Measurements from ENCODE around the gene NEO1. TPM values are rescaled to one million over a fixed set of nuclear protein-coding genes. Genes with fewer than 3 reads are reported as not detected.

The NEO1 gene
- total RNA-seq, 1 donor from 2014 or later: 37.8 TPM

DNA sequence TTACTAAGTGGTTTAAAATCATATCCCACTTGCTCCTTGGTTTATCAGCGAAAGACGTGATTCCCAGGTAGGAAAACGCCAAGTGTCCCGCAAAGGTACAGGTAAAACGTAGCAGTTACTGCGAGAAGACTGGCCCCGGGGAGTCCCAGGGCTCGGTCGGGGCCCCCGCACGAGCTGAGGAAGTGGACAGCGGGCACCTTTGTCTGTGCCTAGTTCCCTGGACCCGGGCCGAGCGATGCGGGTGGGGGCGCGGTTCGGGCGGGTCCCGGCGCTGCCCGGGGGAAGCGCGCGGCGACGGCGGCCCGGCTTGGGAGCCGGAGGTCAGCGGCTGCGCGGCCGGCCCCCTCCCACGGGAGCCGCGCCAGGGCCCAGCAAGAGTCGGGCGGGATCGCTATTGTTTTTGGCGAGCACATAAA, 864 bp upstream of the NEO1 start:
- peak overlapping the region; percentile 91 for H3K27ac ChIP-seq
- H3K9me3 ChIP-seq: no peaks in the 10 kb centered on the region
- TF ChIP-seq, protein P1, sequence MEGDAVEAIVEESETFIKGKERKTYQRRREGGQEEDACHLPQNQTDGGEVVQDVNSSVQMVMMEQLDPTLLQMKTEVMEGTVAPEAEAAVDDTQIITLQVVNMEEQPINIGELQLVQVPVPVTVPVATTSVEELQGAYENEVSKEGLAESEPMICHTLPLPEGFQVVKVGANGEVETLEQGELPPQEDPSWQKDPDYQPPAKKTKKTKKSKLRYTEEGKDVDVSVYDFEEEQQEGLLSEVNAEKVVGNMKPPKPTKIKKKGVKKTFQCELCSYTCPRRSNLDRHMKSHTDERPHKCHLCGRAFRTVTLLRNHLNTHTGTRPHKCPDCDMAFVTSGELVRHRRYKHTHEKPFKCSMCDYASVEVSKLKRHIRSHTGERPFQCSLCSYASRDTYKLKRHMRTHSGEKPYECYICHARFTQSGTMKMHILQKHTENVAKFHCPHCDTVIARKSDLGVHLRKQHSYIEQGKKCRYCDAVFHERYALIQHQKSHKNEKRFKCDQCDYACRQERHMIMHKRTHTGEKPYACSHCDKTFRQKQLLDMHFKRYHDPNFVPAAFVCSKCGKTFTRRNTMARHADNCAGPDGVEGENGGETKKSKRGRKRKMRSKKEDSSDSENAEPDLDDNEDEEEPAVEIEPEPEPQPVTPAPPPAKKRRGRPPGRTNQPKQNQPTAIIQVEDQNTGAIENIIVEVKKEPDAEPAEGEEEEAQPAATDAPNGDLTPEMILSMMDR (IDR thresholded peaks at IDR 0.05): no peak
- H3K4me1 ChIP-seq: peaks cover 26% of the 10 kb centered on the region
- no peaks in the 10 kb centered on the region for H3K27me3 ChIP-seq (ENCODE audit: low read depth)
- peak overlapping the region; percentile 72 for H3K4me3 ChIP-seq
- DNase-seq: peak; percentile 67
- no peaks in the 10 kb centered on the region for H3K36me3 ChIP-seq
- ATAC-seq: peak; percentile 57 to 72
- intact Hi-C loops (cut with DNase I): no loop called here

GRCh38 chr15:73052653-73053397, 562 bp downstream of the NEO1 start:
- H3K4me1 ChIP-seq: peaks cover 26% of the 10 kb centered on the region
- H3K27ac ChIP-seq: peak overlapping the region; percentile 71
- peak overlapping the region; percentile 72 for H3K4me3 ChIP-seq
- no peaks in the 10 kb centered on the region for H3K9me3 ChIP-seq
- TF ChIP-seq, protein P1 (IDR thresholded peaks at IDR 0.05): peak; percentile 42
- H3K27me3 ChIP-seq (ENCODE audit: low read depth): no peaks in the 10 kb centered on the region
- DNase-seq (peak; percentile 49), ATAC-seq (peak; percentile 64 to 65)
- intact Hi-C loops (cut with DNase I): no loop called here
- no peaks in the 10 kb centered on the region for H3K36me3 ChIP-seq

DNA sequence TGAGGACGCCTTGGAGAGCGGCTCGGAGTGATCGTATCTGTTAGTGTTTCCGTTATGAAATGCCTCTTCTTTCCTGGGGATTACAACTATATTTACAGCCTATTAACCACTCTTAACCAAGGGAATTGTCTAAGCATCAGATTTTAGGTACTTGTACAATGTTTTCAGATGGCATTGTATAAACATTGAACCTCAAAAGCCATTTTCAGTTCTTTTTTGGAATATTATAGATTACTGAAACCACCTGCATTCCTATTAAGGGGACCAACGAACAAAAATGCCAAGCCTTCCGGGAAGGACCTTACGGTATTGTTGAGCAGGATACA, 1.1 kb downstream of the NEO1 start:
- DNase-seq (no peak), ATAC-seq (no peak)
- Histone ChIP-seq H3K27me3 (ENCODE audit: low read depth) (no peaks in the 10 kb centered on the region), H3K36me3 (no peaks in the 10 kb centered on the region), H3K9me3 (no peaks in the 10 kb centered on the region), H3K27ac (peak overlapping the region; percentile 71), H3K4me1 (peaks cover 26% of the 10 kb centered on the region), H3K4me3 (peak overlapping the region; percentile 72)
- intact Hi-C loops (cut with DNase I): no loop called here
- TF ChIP-seq, protein P1 (IDR thresholded peaks at IDR 0.05): no peak

DNA sequence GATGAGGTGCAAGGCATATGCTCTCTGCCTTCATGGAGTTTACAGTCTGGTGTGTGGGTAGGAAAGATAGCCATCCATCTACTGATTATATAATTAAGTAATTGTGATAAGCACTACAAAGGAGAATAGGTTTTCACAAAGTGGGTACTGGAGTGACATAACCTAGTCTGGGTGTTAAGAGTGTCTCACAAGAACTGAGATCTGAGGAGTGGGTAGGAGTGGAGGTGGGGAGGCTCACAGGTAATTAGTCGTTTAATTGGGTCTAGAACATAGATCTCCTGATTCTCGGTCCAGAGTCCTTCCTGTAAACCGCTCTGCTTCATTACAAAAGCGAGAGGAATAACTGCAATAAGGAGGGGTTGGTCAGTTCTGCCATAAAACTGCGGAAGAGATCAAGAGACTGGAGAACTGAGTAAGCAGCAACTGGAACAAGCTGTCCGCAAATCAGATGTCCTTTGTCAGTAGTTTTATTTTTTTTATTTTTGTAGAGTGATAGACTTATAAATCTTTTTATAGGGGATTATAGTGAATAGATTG, 2.2 kb downstream of the NEO1 start:
- ATAC-seq: no peak
- Histone ChIP-seq H3K27ac (no peak overlapping the region), H3K4me1 (peaks cover 26% of the 10 kb centered on the region), H3K36me3 (no peaks in the 10 kb centered on the region), H3K9me3 (no peaks in the 10 kb centered on the region), H3K27me3 (ENCODE audit: low read depth) (no peaks in the 10 kb centered on the region), H3K4me3 (no peak overlapping the region)
- intact Hi-C loops (cut with DNase I): no loop called here
- TF ChIP-seq, protein P1 (IDR thresholded peaks at IDR 0.05): no peak
- DNase-seq: no peak

GRCh38 chr15:73056460-73056859, 4.2 kb downstream of the NEO1 start:
- no peak for ATAC-seq
- TF ChIP-seq, protein P1 (IDR thresholded peaks at IDR 0.05): no peak
- no peaks in the 10 kb centered on the region for H3K9me3 ChIP-seq
- H3K4me3 ChIP-seq: no peak overlapping the region
- H3K27me3 ChIP-seq (ENCODE audit: low read depth): no peaks in the 10 kb centered on the region
- no peaks in the 10 kb centered on the region for H3K36me3 ChIP-seq
- H3K27ac ChIP-seq: no peak overlapping the region
- peaks cover 18% of the 10 kb centered on the region for H3K4me1 ChIP-seq
- intact Hi-C loops (cut with DNase I): no loop called here
- no peak for DNase-seq

Data from lower lobe of right lung (tissue), 2 donors.